Thyroid gland (tissue), 4 donors: ENCODE results near the gene CCND3. TPM values are rescaled to one million over a fixed set of nuclear protein-coding genes. Genes with fewer than 3 reads are reported as not detected.

ENCODE experiments used
- DNase-seq, 2 donors: peaks; one replicate each; pipeline ENCODE4 v3.0.0-alpha.2; 2019
- H3K27ac ChIP-seq, 3 donors: fragments of 200-600 bp; sonication (generic); 1 replicate in 2 of 3; 2 replicates in 1 of 3; pipeline ENCODE4 v1.5.1; 2016 to 2019; ENCODE audit warnings: mild to moderate bottlenecking in 1 of 3, moderate library complexity in 1 of 3
- H3K27me3 ChIP-seq: fragments of 200-600 bp; sonication (generic); one replicate; pipeline ENCODE4 v1.5.1; 2019
- H3K36me3 ChIP-seq, 2 donors: fragments of 200-600 bp; sonication (generic); one replicate each; pipeline ENCODE4 v1.5.1; 2016 to 2019
- H3K4me1 ChIP-seq, 2 donors: fragments of 200-600 bp; sonication (generic); one replicate each; pipeline ENCODE4 v1.5.1; 2017 to 2019
- H3K4me3 ChIP-seq, 3 donors: fragments of 200-600 bp; sonication (generic); replicated peaks in 1 of 3; 1 replicate in 2 of 3; 2 replicates in 1 of 3; pipeline ENCODE4 v1.5.1; 2016; ENCODE audit warnings: mild to moderate bottlenecking in 1 of 3
- H3K9me3 ChIP-seq: fragments of 200-600 bp; sonication (generic); one replicate; pipeline ENCODE4 v1.5.1; 2017
- POLR2A ChIP-seq, 2 donors: fragments of 450-650 bp; IDR thresholded peaks; one replicate each; pipeline ENCODE4 v1.6.1; 2017; ENCODE audit warnings: antibody characterized with exemption in 2 of 2, mild to moderate bottlenecking in 2 of 2, moderate library complexity in 1 of 2
- WGBS, 2 donors: methylation state at CpG; one replicate each; pipeline ENCODE4 v1.1.5; 2017; 5-methylcytosine and 5-hydroxymethylcytosine counted together
- intact Hi-C: fragments of 100-400 bp; cut with DNase I; formaldehyde crosslinking; loops from one replicate; pipeline ENCODE4 v1.15.1; 2023
- small RNA-seq: library from RNA; depleted of rRNA; stranded (forward); fragments of <200 nt; gene quantifications from one replicate; pipeline ENCODE3, GENCODE V24; 2016
- total RNA-seq, 4 donors: library from RNA; depleted of rRNA; stranded (reverse); fragments of >200 nt; gene quantifications; one replicate each; pipeline ENCODE4 v1.2.3, GENCODE V29; 2016
- TF ChIP-seq, protein P1 (sequence below), 6 experiments: fragments of 200-600 bp in 3 of 6; fragments of 450-650 bp in 3 of 6; sonication (generic) in 3 of 6; IDR thresholded peaks; one replicate each; pipeline ENCODE4 v1.5.1; 2016 to 2019; ENCODE audit warnings: antibody characterized with exemption in 6 of 6, mild to moderate bottlenecking in 2 of 6, inconsistent platforms in 1 of 6, moderate library complexity in 1 of 6

The CCND3 gene
- total RNA-seq, 4 donors from 2014 or later: 103 to 204 (median 166) TPM

DNA sequence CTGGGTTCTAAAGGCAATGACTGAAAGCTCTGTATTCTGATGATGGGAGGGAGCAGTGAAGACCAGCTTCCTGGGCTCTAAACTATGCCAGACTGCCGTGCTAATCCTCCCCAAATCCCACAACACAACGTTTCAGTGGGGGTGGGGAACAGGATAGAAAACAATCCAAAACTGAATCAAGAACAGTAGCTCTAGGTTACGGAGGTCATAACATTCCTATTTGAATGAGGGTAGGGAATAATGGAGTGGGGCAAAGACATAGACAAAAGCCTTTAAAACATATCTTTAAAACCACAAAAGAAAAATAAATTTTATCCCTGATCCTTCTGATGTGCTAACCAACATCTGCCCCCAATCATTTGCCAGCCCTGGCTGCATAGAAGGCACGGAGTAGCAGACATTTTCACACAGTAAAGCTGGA, 54.3 kb downstream of the CCND3 start:
- Histone ChIP-seq H3K27me3 (no peaks in the 10 kb centered on the region), H3K36me3 (no peaks in the 10 kb centered on the region), H3K4me1 (peaks cover 27 to 28% of the 10 kb centered on the region in 2 donors), H3K9me3 (no peaks in the 10 kb centered on the region), H3K4me3 (no peak overlapping the region), H3K27ac (no peak overlapping the region)
- DNase-seq: no peak
- TF ChIP-seq, protein P1, sequence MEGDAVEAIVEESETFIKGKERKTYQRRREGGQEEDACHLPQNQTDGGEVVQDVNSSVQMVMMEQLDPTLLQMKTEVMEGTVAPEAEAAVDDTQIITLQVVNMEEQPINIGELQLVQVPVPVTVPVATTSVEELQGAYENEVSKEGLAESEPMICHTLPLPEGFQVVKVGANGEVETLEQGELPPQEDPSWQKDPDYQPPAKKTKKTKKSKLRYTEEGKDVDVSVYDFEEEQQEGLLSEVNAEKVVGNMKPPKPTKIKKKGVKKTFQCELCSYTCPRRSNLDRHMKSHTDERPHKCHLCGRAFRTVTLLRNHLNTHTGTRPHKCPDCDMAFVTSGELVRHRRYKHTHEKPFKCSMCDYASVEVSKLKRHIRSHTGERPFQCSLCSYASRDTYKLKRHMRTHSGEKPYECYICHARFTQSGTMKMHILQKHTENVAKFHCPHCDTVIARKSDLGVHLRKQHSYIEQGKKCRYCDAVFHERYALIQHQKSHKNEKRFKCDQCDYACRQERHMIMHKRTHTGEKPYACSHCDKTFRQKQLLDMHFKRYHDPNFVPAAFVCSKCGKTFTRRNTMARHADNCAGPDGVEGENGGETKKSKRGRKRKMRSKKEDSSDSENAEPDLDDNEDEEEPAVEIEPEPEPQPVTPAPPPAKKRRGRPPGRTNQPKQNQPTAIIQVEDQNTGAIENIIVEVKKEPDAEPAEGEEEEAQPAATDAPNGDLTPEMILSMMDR (IDR thresholded peaks at IDR 0.05): no peak
- TF ChIP-seq POLR2A (IDR thresholded peaks at IDR 0.05): no peak
- 64 to 68% methylated on average over 4 of the region's 4 CpGs for WGBS, 2 donors
- intact Hi-C loops: no loop called here

DNA sequence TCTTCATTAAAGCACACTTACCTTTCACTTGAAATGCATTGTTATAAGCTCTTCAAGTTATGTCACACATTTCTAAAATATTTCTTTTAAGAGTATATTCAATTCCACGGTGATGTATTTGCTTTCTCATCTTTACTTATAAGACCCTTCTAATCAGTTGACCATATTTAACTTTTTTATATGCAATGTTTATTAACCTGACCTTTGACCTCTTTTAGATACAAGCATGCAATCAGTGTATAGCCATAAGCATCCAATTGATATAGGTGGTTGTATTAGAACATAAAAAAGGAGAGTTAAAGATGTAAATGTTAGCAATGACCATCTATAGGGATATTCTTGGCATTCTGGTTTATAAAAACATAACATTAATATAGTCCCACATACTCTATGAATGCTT, 55.7 kb downstream of the CCND3 start:
- WGBS, 2 donors: 95 to 96% methylated on average over 1 of the region's 1 CpG
- peaks cover 21 to 25% of the 10 kb centered on the region in 2 donors for H3K4me1 ChIP-seq
- H3K27me3 ChIP-seq: no peaks in the 10 kb centered on the region
- TF ChIP-seq, protein P1 (IDR thresholded peaks at IDR 0.05): no peak
- no peak for TF ChIP-seq POLR2A (IDR thresholded peaks at IDR 0.05)
- H3K9me3 ChIP-seq: no peaks in the 10 kb centered on the region
- no peak overlapping the region for H3K4me3 ChIP-seq
- intact Hi-C loops: no loop called here
- H3K36me3 ChIP-seq: no peaks in the 10 kb centered on the region
- no peak for DNase-seq
- H3K27ac ChIP-seq: no peak overlapping the region

DNA sequence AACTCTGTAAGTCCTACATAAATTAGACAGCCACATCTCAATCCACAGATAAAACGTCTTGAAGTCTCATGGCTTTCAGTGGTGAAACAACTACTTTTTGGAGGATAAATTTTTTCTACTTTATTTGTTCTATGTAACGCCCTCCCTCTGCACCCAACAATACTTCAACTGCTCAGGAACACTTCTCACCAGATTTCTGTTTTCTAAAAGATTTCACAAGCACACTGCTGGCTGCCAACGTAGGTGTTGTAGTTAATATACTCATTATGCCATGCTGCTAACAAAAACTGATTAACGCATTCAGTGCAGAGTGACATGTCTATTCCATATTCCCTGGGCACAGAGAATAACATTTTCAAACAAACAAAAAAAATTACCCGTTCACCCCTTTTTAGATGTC, 56.7 kb downstream of the CCND3 start:
- no peak for DNase-seq
- intact Hi-C loops: no loop called here
- Histone ChIP-seq H3K9me3 (no peaks in the 10 kb centered on the region), H3K36me3 (no peaks in the 10 kb centered on the region), H3K27me3 (no peaks in the 10 kb centered on the region), H3K27ac (no peak overlapping the region), H3K4me1 (peaks cover 14 to 18% of the 10 kb centered on the region in 2 donors), H3K4me3 (no peak overlapping the region)
- TF ChIP-seq, protein P1 (IDR thresholded peaks at IDR 0.05): no peak
- TF ChIP-seq POLR2A (IDR thresholded peaks at IDR 0.05): no peak
- WGBS, 2 donors: 80 to 88% methylated on average over 5 of the region's 5 CpGs

Small RNA genes lying within 50 kb of the gene (small RNA-seq; reads per million reads assigned to genes)
- gene RF00019: not detected

Other genes starting within 250 kb of the CCND3 start
- 10 to 100 TPM; 23.0 to 39.0 (median 34.9) TPM for gene TFEB, start 206.2 kb downstream of the CCND3 start, total RNA-seq
- not detected for gene PGC, start 194.4 kb downstream of the CCND3 start, total RNA-seq
- gene FRS3, start 161.9 kb downstream of the CCND3 start, total RNA-seq: 1 to 10 TPM; 4.0 to 6.7 (median 5.8) TPM
- gene PRICKLE4, start 161.0 kb downstream of the CCND3 start, total RNA-seq: 10 to 100 TPM in 3 of 4 donors, 1 to 10 TPM in 1; 4.0 to 15.6 (median 12.7) TPM
- 100 to 1,000 TPM in 3 of 4 donors, 10 to 100 TPM in 1; 96.3 to 134 (median 124) TPM for gene TOMM6, start 154.1 kb downstream of the CCND3 start, total RNA-seq
- gene USP49, start 46.4 kb downstream of the CCND3 start, total RNA-seq: 10 to 100 TPM in 3 of 4 donors, 1 to 10 TPM in 1; 9.8 to 17.5 (median 13.8) TPM
- 10 to 100 TPM; 20.6 to 27.1 (median 24.3) TPM for gene MED20, start 20.7 kb downstream of the CCND3 start, total RNA-seq
- gene BYSL, start 20.3 kb downstream of the CCND3 start, total RNA-seq: 1 to 10 TPM; 2.8 to 6.1 (median 4.2) TPM
- 100 to 1,000 TPM in 1 of 4 donors, 10 to 100 TPM in 3; 52.0 to 131 (median 72.2) TPM for gene TAF8, start 108.7 kb upstream of the CCND3 start, total RNA-seq
- gene C6orf132, start 200.8 kb upstream of the CCND3 start, total RNA-seq: 10 to 100 TPM; 14.8 to 34.3 (median 30.6) TPM
- gene GUCA1A, start 231.6 kb upstream of the CCND3 start, total RNA-seq: not detected